Activated CD8-positive, alpha-beta memory T cell treated with anti-CD3 and anti-CD28 coated beads, Interleukin-2, amount 50 U/mL, for 1 hour (primary cell): ENCODE data around the gene CCDC92.
A peak's percentile ranks its signal among the peaks of the same experiment; 100 is the strongest.

ENCODE experiments used
- DNase-seq: peaks from one replicate; pipeline ENCODE4 v3.0.0-alpha.2; 2020; ENCODE audit errors: extremely low read depth

The CCDC92 gene

DNA sequence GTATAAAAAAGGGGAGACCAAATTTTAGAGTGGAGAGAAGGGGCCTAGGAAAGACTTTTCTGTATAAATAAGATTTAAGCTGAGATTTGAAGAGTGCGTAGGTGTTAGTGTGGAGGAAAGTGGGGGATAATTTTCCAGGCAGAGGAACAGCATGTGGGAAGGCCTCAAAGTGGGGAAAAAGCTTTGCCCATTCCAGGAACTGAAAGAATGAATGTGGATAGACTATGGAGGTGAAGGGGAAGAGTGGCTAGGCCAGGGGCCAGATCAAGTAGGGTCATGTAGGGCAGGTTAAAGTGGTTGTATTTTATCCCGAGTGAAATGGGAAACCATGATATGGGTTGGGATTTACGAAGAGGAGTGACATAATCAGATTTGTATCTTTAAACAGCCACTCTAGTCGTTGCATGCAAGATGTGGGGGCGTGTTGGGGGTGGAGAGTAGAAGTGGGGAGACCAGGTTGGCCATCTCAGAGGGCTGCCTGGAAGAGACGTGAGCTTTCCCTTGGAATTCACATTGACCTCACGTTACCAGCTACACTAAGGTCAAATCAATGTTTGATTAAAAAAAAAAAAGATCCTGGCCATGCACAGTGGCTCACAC, 3.7 kb upstream of the CCDC92 start:
- no peak for DNase-seq

GRCh38 chr12:123973552-123974341, 1.1 kb upstream of the CCDC92 start:
- no peak for DNase-seq

DNA sequence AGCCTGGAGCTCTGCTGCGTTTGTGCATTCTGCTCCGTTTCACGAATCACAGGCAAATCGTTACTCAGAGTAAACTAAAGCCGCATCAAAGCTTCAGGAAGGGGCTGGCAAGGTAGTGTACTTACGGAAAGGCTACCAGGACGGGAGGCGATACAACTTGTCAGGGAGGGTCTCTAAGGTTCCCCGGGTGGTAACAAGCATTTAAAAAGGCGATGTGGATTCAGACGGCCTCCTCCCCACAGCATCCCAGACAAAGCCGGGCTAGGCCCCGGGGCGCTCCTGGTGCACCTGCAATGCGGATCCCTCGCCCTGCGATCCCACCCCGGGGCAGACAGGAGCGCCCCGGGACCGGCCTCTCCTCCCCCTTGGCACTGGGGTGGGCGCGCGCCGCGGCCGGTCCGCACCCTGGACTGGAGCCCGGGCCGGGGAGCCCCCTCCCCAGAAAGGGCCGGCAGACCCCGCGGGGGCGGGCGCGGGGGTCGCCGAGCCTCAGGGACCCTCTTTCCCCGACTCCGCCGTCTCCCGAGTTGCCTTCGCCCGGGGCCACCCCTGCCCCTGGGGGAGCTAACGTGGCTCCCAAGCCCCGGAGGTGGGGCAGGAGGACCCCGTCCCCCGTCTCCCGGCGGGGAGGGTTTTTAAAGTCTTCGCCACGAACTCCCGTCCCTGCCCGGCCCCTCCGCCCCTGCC, 718 bp downstream of the CCDC92 start:
- peak; percentile 14 for DNase-seq

DNA sequence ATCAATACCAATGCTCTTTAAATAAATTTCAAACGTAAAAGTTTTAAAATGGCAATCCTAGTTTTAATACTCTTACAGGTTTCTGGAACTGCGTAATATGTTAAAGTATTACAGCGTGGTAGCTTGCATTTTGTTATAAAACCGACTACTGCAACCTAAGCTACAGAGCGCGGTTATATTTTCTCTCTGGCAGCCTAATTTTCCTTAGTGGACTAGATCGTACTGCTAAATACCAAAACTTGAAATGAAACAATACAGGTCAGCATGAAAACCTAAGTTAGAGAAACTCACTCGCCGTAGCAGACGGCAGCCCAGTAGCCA, 1.2 kb downstream of the CCDC92 start:
- no peak for DNase-seq

DNA sequence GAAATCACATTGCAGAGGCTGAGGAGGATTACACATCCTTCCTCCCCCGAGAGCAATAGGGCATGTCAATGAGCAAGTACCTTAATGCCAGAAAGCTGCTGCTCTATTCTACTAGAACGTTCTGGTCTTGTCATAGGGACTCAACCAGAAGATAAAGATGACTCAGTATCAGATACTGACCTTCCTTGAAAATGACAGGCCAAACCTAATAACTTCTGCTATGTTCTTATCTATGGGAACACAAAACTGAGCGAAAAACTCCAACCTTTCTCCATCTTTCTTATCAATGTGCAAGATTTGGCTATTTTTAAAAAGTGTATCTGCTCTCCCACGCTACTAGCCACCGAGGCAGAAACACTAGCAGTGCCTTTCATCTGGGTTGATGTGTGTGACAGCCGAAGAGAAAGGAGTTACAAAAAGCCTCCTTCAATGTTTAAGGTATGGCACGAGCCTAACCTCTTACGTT, 5.5 kb downstream of the CCDC92 start:
- DNase-seq: no peak

GRCh38 chr12:123966596-123966995, 6.0 kb downstream of the CCDC92 start:
- DNase-seq: no peak

DNA sequence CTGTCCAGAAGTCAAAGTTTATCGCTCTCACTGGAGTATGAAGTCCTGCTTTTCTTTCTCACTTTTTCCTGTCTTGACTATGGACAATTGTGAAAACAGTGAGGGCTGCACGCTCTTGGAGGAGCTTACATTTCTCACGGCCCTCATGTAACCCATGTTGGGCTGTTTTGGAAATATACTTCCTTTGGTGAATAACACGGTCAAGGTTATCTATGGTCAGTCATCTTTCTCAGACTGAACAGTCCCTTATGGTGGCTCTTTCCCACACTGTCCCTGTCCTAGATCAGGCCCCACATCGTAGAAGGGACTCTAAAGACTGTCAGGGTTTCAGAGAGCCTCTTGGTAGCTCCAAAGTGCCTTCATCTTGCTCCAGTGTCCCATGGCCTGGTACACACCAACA, 7.2 kb downstream of the CCDC92 start:
- no peak for DNase-seq

- DNase-seq: no peak
Measured at GRCh38 chr12:123963821-123964220, 8.8 kb downstream of the CCDC92 start.

DNA sequence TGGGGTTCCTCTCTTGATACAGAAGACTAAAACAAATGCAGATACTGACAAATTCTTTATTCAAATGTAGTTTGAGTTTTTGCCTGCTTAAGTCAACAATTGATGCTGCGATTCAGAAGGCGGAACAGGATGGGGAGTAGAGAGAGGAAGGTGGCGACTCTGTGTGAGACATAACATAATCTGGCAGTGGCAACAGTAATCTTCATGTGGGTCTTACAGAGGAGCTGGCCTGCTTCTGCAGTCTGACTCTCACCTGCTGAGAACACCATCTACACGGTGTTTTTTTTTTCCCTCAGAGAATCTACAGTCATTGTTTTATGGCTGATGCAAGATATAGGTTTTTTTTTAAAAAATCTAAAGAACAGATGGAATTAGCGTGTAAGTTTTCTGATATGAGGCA, 10.1 kb downstream of the CCDC92 start:
- no peak for DNase-seq

DNA sequence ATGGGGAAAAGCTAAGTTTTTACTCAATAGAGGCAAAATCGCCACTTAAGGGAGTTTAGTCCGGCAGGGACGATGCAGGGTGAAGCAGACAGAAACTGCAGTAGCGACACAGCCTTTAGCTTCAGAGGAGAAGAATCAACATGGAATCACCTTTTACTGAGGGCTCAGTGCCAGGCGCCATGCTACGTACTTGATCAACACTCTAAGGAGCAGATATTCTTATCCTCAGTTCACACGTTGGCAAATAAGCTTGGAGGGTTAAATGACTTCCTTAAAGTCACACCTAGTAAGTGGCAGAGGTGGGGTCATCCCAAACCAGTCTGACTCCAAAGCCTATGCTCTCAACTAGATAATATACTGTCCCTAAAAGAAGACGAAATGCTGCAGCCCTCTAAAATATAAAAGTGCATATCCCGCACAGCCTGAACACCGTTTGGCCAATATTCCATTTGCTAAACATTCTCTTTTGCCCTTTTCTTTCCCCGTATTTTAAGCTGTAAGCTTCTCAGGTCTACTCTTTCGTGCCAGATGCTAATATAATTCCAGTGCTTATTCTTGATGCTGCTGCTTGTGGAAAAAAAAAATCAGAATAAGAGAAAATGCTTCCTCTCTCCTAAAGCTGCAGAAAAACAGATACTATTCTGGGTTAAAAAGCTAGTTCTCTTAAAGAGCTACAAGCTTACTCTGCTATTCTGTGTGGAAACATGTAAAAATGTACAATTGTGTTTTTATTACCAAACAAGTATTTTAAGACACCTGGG, 10.9 kb downstream of the CCDC92 start:
- DNase-seq: no peak

DNA sequence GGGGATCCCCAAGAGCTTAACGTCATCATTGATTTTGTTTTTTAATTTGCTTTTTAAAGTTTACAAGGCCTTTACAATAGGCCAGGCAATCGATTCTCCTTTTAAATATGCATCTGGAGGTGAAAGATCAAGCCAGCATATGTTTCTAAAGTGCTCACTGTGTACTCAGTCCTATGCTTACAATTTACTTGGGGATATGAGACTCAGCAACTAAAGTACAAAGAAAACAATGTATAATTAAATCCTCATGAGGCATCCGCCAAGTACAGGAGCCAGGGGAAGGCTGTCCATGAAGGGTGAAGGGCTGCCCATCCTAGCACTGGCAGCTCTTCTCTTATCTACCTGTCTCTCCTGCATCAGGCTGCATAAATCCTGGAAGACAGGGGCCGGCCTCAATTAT, 11.8 kb downstream of the CCDC92 start:
- DNase-seq: no peak

DNA sequence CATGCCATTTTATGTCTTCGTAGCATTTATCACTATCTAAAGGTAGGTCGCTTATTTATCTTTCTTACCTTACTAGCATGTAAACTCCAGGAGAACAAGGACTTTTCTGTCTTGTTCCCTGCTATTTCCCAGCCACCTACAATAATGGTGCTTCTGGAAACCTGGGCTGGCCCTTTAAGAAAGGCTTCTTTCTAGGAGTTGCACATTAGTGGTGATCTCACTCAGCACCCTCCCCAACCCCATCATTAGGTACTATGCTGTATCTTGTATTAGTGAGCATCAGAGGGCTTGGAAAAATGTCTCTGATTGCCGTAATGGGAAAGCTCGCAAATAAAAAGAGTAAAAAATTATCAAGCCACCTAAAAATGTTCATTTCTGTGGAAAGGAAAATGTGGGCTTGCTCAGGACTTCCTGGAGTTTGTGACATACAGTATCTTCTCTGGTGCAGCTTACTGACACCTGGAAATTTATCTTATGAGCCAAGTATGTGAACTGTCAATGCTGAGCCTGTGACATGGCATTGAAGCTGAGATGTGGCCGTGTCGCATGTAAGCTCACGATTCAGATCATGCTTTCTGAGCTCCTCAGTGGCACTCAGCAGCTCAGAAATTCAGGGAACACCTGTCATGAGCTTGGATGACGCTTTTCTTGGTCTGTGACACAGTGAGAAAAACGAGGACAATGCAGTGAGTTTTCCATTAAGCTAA, 12.4 kb downstream of the CCDC92 start:
- no peak for DNase-seq

DNA sequence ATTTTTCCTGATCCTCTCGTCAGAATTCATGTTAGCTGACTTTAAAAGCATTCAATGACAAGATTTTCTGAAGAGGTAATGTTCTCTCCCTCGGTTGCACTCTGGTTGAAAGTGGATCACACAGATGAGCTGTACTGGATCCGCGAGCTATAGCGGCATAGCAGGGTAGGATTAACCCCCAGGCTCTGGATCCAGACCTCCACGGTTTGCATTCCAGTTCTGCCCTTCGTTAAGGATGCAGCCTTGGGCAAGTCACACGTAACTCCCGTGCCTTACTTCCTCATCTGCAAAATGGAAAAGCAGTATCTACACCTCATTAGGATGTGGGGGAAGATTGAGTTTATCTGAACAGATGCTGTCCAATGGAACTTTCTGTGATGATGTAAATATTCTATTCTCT, 13.8 kb downstream of the CCDC92 start:
- no peak for DNase-seq

DNA sequence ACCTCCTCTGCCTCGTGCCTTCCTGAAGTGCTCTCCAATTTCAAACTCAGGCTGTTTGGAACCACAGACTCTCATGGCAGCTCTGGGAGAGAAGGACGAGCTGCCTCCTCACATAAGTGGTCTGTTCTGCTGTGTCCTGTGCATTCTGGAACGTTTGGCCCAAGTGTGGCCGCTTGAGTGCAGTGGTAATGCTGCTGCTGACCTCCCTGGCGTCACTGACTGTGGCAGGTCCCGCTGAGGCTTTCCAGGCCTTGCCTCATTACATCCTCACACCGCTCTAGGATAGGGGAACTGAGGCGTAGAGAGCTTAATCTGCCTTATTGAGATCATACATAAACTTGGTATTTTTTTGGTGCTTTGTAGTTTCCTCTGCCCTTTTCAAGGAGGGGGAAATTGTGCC, 14.2 kb downstream of the CCDC92 start:
- DNase-seq: no peak

- DNase-seq: no peak
Measured at GRCh38 chr12:123957196-123957595, 15.4 kb downstream of the CCDC92 start.

- DNase-seq: no peak
Measured at GRCh38 chr12:123956249-123956648, 16.4 kb downstream of the CCDC92 start.

- DNase-seq: no peak
Measured at GRCh38 chr12:123954647-123955350, 17.8 kb downstream of the CCDC92 start.

- no peak for DNase-seq
Measured at GRCh38 chr12:123952037-123952436, 20.6 kb downstream of the CCDC92 start.

- no peak for DNase-seq
Measured at GRCh38 chr12:123951467-123951866, 21.2 kb downstream of the CCDC92 start.

DNA sequence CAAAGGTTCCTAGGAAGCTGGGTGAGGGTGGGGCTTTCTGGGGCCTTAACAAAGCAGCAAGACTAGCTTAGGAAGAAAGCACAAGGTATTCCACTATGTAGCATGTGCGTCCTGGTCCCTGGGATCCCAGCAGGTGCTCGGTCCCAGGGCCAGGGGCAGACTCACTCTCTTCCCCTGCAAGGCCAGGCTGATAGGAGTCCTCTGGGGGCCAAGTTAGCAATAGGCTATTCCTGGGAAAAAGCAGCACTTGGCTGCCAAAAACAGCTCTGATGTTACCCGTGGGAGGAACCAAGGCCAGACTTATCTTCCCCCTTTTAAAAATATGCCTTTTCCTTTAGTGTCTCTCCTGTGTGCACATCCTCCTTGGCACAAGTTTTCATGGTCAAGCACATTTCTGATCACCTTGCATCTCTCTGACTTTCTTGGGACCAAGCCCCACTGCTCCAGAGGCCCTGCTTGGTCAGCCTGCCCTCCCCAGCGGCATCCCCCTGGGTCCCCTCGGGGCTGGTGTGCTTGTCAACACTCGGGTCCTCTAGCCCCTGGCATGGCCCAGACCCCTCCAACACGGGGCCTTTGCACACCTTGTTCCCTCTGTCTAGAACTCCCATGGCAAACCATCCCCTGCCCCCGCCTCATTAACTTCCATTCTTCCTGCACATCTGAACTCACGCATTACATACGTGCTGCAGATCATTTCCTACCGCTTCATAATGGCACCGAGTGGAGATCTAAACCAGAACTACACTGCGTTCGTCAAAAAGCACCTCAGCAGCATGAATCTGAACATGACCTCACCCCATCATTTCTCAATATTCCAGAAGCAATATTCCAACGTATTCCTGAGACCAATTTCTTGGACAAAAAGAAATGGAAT, 21.9 kb downstream of the CCDC92 start:
- DNase-seq: no peak
